HG03045 (cell line): ENCODE data around the gene POLRMT.
"Not testable (repeated sequence)": the region's sequence is repeated elsewhere in the genome, so short reads cannot be mapped to it uniquely, and the experiment has no call there.

Experiments
- ATAC-seq: cut with Tn5 transposase; IDR thresholded peaks from one replicate; pipeline ENCODE4 v1.9.1; 2021; ENCODE audit warnings: mild to moderate bottlenecking, moderate library complexity; ENCODE audit not compliant: unreplicated experiment

POLRMT gene

DNA sequence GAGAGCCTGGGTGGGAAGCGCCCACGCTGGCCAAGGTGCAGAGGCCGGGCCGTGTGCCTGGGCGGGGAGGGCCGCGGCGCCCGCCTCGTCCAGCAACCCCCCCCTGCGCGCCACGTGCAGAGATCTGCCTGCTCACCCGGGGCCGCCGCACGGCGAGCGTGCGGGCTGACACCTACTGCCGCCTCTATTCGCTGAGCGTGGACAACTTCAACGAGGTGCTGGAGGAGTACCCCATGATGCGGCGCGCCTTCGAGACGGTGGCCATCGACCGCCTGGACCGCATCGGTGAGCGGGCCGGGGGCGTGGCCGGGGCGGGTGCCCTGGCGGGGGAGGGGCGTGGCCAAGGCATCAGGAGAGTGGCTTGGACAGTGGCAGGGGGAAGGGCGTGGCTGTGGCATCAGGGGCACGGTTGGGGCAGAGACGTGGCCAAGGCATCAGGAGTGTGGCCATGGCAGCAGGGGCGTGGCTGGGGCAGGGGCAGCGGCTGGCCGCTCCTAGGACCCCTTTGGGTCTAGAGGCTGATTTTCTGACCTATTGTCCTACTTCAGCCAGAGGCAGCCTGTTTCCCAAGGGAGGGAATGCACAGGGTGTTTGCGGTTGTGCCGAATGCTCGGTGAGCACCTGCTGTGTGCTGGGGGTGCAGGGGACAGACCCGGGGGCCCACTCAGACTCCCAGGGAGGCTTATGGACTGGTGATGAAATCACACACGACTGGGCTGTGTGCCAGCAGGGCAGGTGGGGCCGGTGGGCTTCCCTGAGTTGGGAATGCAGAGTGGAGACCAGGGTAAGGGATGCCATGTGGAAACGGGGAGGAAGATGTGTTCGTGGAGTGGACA is 19.4 kb downstream of the POLRMT start:
- ATAC-seq: no peak

DNA sequence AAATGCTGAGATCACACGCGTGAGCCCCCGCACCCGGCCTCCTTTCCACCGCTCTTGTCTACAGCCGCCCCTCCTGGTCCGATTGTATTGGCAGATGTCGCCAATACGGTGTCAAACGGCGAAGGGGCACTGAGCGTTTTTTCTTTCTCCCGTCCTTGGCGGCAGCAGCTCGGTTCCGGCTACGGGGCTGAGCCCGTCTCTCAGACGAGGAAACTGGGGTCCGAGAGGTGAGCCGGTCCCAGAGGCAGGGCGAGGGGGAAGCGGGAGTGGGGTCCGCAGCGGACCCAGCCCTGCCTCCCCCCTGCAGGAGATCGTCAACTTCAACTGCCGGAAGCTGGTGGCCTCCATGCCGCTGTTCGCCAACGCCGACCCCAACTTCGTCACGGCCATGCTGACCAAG is 20.4 kb downstream of the POLRMT start:
- no peak for ATAC-seq

- ATAC-seq: no peak
Measured at GRCh38 chr19:611481-611868, 21.9 kb downstream of the POLRMT start.

GRCh38 chr19:610801-611480 is 22.4 kb downstream of the POLRMT start:
- ATAC-seq: no peak

DNA sequence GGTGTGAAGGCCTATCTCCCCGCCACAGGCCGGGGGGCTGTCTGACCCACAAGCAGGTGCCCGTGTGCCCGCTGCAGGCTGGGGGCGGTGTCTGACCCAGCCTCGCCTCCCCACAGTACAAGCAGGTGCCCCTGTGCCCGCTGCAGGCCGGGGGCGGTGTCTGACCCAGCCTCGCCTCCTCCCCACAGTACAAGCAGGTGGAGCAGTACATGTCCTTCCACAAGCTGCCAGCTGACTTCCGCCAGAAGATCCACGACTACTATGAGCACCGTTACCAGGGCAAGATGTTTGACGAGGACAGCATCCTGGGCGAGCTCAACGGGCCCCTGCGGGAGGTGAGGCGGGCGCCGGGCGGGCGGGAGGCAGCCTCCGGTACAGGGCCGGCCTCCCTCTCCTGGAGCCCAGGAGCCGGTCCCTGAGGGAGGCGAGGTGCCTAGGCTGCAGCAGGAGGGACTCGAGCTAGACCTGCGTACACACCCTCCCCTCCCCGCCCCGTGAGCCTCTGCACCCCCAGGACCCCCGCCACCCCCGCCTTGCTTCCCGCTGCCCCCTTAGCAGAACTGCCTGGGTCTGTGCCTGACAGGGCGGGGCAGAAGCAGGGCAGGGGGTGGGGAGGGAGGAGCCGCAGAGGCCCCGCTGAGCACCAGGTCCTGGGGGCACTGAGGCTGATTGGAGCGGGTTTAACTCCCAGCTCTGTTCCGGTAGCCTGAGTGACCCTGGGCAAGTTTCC is 23.1 kb downstream of the POLRMT start:
- ATAC-seq: no peak

- no peak for ATAC-seq
Measured at GRCh38 chr19:609004-609346, 24.4 kb downstream of the POLRMT start.

- no peak for ATAC-seq
Measured at GRCh38 chr19:608155-609003, 25.0 kb downstream of the POLRMT start.

GRCh38 chr19:607301-608154 is 25.8 kb downstream of the POLRMT start:
- no peak for ATAC-seq

- ATAC-seq: not testable (repeated sequence)
Measured at GRCh38 chr19:605061-605971, 28.0 kb downstream of the POLRMT start.

- ATAC-seq: no peak
Measured at GRCh38 chr19:604355-604754, 29.0 kb downstream of the POLRMT start.

GRCh38 chr19:603779-604178 is 29.6 kb downstream of the POLRMT start:
- not testable (repeated sequence) for ATAC-seq

GRCh38 chr19:603302-603639 is 30.1 kb downstream of the POLRMT start:
- not testable (repeated sequence) for ATAC-seq

DNA sequence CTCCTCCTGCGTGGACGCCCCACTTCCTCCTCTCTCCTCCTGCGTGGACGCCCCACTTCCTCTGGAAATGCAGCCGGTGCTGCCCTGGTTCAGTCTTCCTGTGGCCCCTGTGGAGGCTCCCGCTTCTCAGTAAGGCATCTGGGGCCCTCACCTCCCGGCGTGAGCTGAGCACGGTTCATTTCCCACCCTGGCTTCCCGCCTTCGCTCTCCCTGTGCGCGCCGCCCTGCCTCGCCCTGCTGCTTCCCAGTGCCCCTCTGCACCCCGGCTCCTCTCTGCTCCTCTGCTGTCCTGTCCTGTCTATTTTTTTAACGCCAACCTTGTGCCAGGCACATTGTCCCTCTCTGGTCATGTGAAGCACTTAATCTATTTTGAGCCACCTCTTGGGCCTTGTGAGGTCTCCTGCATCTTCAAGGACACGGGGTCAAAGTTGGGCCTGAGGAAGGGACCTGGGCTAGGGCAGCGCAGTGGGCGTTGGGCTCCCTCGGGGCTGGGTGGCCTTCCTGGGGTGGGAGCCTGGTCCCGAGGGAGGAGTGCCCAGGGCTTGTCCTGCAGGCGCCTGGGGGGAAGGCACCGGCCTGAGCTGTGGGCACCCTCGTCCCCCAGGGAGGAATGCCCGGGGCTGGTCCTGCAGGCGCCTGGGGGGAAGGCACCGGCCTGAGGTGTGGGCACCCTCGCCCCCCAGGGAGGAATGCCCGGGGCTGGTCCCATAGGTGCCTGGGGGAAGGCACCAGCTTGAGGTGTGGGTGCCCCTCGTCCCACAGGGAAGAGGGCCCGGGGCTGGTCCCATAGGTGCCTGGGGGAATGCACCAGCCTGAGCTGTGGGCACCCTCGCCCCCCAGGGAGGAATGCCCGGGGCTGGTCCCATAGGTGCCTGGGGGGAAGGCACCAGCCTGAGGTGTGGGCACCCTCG is 30.7 kb downstream of the POLRMT start:
- ATAC-seq: no peak

- ATAC-seq: no peak
Measured at GRCh38 chr19:601790-602189, 31.5 kb downstream of the POLRMT start.

DNA sequence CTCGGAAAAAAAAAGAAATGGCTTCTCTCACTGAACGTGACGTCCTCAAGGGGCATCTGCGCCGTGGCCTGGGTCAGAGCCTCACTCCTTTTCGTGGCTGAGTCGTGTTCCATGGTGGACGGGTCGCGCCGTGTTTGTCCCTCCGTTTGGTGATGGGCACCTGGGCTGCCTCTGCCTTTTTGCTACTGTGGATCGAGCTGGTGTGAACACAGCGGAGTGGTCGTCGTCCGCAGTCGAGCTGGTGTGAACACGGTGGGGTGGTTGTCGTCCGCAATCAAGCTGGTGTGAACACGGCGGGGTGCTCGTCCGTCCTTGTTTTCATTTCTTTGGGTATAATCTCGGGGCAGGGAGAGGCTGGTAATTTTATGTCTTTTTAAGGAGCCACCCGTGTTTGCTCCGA is 32.0 kb downstream of the POLRMT start:
- ATAC-seq: no peak

GRCh38 chr19:597406-598315 is 35.7 kb downstream of the POLRMT start:
- no peak for ATAC-seq

- no peak for ATAC-seq
Measured at GRCh38 chr19:596263-596655, 37.1 kb downstream of the POLRMT start.
